ENCODE results near the gene DTWD2. TPM values are rescaled to one million over a fixed set of nuclear protein-coding genes. Genes with fewer than 3 reads are reported as not detected.
"Not testable (repeated sequence)": the region's sequence is repeated elsewhere in the genome, so short reads cannot be mapped to it uniquely, and the experiment has no call there.

Gene DTWD2
- polyA plus RNA-seq, 1 donor, result 14.1 TPM

GRCh38 chr5:118952992-118953651, 35.2 kb downstream of the DTWD2 start:
- DNase-seq, result no peak

GRCh38 chr5:118952306-118952705, 36.0 kb downstream of the DTWD2 start:
- not testable (repeated sequence) for DNase-seq

GRCh38 chr5:118950354-118950753, 38.0 kb downstream of the DTWD2 start:
- DNase-seq, result not testable (repeated sequence)

GRCh38 chr5:118946138-118946800, 42.1 kb downstream of the DTWD2 start:
- DNase-seq, result no peak

- DNase-seq, result no peak
These were observed 50.8 kb downstream of the DTWD2 start for GRCh38 chr5:118937393-118938061.

- DNase-seq, result no peak
These were observed 54.6 kb downstream of the DTWD2 start for GRCh38 chr5:118933703-118934102.

GRCh38 chr5:118931564-118931963, 56.8 kb downstream of the DTWD2 start:
- DNase-seq, result no peak

GRCh38 chr5:118924006-118924389, 64.3 kb downstream of the DTWD2 start:
- DNase-seq, result no peak

GRCh38 chr5:118923295-118924005, 64.9 kb downstream of the DTWD2 start:
- no peak for DNase-seq

GRCh38 chr5:118921866-118922265, 66.5 kb downstream of the DTWD2 start:
- peak; percentile 12 for DNase-seq

GRCh38 chr5:118919016-118919415, 69.3 kb downstream of the DTWD2 start:
- DNase-seq, result no peak

GRCh38 chr5:118918232-118918631, 70.1 kb downstream of the DTWD2 start:
- DNase-seq, result no peak

GRCh38 chr5:118907536-118907935, 80.8 kb downstream of the DTWD2 start:
- DNase-seq, result not testable (repeated sequence)

- no peak for DNase-seq
These were observed 81.4 kb downstream of the DTWD2 start for GRCh38 chr5:118906947-118907346.

- no peak for DNase-seq
These were observed 83.2 kb downstream of the DTWD2 start for GRCh38 chr5:118905196-118905595.

- no peak for DNase-seq
These were observed 85.5 kb downstream of the DTWD2 start for GRCh38 chr5:118902656-118903438.

GRCh38 chr5:118894709-118895108, 93.6 kb downstream of the DTWD2 start:
- DNase-seq, result no peak

GRCh38 chr5:118891252-118891651, 97.1 kb downstream of the DTWD2 start:
- DNase-seq, result no peak

GRCh38 chr5:118889165-118889564, 99.2 kb downstream of the DTWD2 start:
- DNase-seq, result no peak

GRCh38 chr5:118888556-118888955, 99.8 kb downstream of the DTWD2 start:
- DNase-seq, result no peak

- DNase-seq, result no peak
These were observed 105.0 kb downstream of the DTWD2 start for GRCh38 chr5:118883362-118883761.

GRCh38 chr5:118882666-118883065, 105.7 kb downstream of the DTWD2 start:
- no peak for DNase-seq
